HG02610 (cell line): ENCODE data around the gene TBX3.

Experiments
- ATAC-seq: cut with Tn5 transposase; IDR thresholded peaks from one replicate; pipeline ENCODE4 v1.9.1; 2021; ENCODE audit warnings: mild to moderate bottlenecking, moderate library complexity; ENCODE audit not compliant: unreplicated experiment

TBX3 gene

DNA sequence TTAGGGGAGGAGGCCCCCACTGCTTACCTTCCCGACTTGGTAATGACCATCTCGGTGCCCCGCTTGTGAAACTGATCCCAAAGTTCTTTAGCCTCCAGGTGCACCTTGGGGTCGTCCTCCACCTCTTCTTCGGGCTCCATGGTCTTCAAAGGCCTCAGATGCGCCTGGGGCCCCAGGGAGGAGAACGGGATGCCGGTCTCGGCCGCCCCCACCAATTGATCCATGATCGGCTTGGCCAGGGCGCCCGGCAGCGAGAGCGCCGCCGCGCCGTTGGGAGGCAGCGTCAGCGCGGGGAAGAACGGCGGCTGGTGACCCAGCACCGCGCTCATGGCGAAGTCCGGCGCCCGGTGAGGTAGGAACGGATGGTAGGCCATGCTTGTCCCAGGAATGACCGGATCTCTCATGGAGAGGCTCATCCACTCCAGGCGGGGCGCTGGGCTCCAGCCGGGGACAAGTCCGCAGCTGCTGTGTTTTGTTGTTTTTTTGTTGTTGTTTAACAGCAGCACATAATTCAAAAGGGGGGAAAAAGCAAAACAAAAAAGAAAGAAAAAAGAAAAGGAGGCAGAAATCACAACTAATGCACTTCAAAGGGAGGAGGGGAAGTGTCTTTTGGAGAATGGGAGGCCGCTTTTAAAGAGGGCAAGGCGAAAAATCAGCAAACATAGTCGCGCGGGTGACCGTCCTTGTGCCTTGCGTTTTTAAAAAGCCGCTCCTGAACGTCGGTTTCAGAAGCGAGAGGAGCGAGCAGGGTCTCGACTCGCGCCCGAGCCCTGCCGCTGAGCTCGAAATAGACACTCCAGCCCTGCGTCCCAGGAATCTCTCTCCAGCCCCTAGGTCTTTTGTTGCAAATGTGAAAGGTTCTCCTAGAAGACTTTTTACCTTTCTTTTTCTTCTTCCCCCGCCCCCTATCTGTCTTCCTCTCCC lies 928 bp downstream of the TBX3 start:
- no peak for ATAC-seq

DNA sequence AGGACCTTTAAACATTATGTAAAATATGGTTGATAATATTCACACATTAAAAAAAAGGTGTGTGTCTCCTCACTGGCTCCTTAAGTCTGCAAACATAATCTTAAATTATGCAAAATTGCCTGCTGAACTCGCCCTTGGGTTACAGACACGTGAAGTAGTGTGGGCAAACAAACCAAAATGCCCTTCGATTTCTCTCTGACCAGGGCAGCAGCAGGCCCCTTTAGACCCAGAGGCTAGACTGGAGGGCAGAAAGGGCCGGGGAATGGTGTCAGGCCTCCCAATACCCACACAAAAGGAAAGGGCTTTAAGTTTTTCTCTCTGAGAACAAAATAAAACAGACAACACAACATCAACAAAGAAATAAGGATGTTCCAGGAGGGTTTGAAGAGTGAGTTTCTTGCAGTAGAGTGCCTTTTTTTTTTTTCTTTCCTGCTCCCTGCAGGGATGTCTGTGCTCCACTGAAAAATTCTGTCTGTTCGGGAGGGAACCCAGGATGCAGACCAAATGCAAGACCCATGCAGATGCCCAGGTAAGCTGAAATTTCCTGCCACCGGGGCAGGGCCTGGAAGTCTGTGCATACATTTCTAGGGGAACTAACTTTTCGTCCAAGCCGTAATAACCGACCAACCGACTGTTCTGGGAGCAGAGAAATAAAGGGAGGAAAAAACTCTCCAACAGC lies 1.7 kb downstream of the TBX3 start:
- no peak for ATAC-seq

DNA sequence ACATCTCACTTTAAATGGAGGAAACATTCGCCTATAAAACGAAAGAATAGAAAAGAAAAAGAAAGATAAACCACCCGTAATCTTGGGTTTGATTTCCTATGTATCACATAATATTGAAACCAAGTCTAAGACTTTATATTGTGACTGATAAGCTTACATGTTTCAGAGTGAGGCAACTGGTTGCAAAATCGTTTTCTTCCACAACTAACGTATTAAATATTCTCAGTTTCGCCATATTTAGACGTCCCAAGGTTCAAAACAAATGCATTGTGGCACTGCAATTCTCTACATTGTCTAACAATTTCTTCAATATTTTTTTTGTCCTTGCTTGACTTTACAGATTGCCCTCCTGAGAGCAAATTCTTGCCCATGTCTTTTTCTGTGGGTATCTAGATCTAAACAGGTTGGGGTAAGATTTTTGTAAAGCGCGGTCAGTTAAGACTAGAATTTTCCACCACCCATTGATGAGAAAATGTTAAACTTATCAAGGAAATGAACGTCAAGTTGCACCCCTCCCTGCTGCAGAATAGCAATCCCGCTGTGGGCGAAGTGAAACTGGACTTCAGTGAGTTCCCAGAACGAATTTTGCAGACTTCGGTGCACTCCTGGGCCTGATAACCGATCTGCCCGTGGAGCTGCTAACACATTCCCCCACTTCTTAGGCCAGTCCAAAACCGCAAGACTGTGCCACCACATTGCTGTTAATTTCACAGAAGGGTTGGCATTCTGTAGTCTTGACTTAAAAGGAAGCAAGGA lies 2.7 kb downstream of the TBX3 start:
- ATAC-seq, result no peak

DNA sequence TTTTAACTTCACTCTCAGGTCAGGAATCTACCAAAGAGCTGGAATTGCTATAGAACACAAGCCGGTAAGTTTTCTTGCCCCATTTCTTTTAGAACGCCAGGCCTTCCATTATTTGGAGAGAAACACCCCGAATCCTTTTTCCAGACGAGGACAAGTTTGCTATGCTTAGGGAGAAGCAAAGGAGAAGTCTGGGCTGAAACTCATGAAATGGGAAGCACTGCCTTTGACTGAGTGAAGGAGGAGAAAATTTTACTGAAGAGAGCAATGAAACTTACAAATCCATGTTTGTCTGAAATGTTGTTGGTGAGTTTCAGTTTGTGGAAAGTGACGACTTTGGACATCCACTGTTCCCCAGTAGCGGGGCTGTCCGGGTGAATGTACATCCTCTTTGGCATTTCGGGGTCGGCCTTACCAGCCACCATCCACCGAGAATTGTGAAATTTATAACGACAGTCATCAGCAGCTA lies 3.3 kb downstream of the TBX3 start:
- no peak for ATAC-seq

DNA sequence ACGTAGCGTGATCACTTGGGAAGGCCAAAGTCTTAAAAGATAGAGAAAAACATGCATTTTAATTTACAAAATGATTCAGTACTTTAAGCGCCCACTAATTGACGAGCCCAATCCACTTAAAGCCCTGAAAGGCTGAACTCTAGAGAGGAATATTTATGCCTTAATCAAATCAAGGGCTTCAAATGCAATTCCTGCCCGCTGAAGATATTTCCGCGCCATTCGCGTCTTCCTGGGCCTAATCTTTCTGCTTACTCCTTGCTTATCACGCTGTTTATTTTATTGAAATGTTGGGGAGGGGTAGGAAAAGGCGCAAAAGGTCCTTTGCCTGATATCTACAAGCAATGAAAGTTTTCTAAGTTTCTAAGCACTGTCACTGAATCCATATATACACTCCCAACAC lies 4.0 kb downstream of the TBX3 start:
- no peak for ATAC-seq

DNA sequence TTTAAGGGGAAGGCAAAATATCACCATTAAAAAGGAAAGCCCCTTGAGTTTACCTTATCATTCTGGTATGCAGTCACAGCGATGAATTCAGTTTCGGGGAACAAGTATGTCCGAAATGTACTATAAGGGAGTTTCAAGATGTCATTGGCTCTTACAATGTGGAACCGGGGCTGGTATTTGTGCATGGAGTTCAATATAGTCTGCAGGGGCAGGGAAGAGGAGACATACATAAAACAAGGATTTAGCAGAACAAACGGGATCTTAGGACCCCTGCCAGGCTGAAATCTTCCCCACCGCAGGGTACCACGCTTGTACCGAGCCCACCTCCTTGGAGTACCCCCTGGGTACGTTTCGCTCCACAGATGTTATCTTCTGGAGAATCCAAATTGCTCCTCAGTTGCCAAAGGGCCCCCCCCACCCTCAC lies 4.5 kb downstream of the TBX3 start:
- ATAC-seq, result no peak

DNA sequence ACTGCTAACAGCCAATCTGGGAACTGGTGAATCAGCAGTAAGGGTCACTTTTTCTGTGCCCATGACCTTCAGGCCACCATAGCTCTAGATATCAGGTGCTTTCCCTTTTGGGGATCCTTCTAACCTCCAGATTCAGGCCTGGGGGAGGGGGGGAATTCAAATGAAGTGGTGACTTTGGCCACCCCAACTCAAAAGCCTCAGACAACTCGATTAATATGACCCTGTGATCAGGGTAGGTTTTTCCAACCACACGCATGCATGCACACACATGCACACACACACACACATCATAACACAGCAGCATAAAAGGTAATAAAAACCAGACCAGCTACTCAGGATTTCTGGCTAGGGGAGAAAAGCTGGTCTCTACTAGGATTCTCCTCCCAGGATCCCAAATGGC lies 5.3 kb downstream of the TBX3 start:
- no peak for ATAC-seq

DNA sequence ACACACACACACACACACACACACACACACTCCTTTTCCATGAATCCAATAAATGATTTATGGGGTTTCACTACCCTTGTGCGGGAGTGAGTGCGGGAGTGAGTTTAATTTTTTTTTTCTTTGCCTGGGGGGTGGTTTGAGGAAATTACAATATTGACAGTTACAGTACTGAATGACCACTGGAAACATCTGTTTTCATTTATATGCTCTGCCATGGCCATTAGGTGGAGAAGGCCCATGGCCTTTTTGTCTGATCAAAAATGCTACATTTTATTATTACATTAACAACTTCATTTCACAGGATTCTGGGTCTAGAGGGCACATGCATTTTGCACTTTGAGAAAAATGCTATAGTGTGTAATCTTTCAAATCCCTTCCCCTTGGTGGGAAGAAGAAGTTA lies 5.9 kb downstream of the TBX3 start:
- no peak for ATAC-seq

DNA sequence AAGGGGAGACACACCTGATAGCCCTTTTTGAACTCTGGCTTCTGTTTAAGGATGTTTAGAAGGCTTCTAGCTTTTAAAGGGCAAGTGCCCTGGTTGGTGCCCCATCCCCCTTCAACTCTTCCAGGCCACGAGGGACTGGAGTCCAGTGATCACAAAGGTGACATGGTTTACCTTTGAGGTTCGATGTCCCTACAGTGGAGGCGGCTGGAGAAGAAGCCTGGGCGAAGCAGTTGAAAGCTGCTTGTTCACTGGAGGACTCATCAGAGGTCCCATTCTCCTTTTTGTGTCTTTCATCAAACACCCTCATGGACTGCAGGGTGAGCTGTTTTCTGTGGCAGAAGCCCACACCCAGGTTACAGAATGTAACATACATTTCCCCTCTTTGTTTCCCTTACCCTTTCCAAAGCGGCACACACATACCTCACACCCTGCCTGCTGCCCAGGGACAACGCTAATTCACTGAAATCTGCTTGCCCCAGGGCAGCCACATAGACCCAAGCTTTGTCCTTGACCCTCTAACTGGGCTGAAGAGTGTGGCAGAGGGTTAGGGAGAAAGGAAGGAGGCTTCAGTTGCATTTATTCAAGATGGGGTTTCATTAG lies 7.7 kb downstream of the TBX3 start:
- no peak for ATAC-seq

DNA sequence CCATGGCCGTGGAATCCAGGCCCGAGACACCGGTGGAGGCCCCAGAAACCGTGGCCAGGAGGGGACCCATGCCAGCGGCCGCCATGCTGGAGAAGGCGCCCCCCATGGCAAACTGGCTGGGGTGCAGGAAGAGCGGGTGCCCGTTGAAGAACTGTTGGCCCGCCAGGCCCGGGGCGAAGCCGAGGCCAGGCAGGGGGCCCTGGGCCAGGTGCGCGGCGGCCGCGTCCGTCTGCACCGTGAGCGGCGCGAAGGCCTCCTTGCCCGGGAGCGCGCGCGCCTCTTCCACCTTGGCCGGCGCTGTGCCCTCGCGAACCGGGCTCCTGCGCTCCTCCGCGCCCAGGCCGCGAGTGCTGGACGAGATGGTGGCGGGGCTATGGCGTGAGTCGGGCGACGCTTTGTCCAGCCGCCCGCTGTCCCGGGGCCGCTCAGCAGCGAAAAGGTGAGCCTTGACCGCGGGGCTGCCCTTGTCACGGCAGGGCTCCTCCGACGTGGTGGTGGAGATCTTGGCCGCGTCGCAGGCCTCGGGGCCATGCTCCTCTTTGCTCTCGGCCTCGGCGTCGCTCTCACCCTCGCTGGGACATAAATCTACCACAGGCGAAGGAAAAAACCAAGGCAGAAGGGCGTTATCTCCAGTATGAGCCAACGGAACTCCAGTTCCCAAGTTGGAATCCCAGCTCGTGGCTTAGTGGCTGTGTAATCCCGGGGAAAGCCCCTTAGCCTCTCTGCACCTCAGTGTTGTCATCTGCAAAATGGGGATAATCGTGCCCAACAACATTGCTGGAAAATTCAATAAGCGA lies 9.5 kb downstream of the TBX3 start:
- no peak for ATAC-seq

DNA sequence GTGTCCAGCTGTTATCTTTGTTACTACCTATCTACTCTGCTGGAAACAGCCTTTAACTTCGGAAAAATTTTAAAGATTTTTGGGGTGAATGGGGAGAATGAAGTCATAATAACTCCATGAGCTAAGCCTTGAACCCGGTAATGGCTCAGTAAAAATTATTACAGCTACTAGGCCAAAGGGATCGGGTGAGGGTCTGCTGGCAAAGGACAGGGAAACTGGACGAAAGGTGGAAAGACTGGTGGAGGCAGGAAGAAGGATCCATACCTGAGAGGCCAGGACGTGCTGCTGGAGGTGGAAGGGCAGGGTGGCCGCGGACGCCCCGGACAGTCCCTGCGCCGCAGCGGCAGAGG lies 10.1 kb downstream of the TBX3 start:
- no peak for ATAC-seq

DNA sequence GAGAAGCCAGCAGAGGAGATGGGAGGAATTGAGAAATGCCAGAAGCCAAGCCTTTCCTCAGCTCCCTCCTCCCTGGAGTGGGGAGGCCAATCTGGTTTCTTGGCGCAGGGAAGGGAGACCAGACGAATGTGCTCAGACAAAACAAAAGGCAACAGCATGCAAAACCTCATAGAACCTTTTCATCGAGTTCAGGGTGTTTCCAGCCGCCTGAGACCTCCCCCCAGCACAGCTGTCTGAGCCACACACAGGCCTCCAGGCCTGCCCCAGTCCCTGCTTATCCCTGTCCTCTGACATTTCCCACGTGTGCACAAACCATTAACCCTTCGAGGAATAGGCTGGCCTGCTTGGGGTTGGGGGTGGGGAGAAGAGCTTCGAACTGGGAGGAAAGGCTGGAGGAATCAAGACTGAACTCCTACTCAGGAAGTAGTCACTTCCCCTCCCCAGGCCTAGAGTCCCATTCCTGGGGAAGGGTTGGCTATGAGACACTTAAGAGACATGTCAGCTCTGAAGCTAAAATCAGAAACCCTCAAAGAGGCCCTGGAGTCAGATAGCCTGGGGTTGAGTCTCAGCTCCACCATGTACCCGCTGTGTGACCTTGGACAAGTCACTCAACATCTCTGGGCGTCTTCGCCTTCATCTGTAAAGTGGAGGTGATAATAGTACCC lies 10.7 kb downstream of the TBX3 start:
- ATAC-seq, result no peak

DNA sequence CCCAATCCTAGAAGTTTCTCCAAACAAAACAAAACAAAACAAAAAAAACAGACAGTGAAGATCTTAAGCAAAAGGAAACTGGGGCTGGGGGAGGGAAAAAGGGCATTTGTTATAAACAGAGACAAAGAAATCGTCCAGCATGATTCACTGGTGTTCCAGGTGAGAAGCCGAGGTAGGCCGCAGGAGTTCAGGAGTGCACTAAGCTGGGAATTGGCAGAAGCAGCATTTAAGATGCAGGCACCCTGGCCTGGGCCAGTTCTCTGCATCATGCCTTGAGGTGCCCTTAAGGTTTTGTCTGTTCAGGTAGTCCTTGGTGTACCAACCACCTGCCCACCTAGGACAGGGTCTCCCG lies 11.2 kb downstream of the TBX3 start:
- no peak for ATAC-seq

DNA sequence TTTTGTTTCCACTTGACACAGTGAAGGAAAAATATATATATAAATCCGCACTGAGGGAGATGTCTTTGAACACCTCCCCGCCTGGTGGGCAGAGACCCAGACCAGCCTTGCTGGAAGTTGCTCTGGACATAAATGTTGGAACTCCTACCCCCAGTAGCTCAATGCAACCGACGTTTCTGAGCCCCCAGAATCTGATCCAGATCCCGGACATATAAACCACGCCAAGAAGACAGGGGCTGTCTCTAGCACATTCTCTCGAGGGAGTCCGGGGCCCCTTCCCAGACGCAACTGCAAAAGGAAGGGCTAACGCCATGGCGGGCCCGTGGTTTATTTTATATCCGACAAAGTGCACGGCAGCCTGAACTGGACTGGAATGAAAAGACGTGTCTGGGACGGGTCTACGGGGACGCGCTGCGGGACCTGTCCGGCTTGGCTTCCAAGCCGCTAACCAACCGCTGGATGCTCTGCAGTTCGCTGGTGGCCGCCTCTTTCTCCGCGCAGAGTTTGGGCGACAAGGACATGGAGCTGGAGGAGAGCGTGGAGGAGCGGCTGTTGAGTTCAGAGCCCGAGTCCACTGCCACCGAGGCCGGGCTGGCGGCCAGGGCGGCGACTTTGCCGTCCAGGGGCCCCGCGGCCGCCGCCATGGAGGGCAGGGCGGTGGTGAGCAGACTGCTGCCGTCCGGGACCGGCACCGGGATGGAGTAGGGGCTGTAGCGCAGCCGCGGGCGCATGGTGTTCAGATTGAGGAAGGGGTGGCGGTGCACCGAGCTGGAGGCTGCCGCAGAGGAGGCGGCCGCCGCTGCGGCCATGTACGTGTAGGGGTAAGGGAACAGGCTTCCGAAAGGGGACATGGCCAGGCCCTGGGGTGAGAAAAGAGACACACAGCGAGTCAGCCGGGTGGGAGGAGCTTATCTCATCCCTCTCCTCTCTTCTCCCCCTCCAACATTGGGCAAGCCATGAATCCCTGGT lies 12.2 kb downstream of the TBX3 start:
- ATAC-seq, result no peak

DNA sequence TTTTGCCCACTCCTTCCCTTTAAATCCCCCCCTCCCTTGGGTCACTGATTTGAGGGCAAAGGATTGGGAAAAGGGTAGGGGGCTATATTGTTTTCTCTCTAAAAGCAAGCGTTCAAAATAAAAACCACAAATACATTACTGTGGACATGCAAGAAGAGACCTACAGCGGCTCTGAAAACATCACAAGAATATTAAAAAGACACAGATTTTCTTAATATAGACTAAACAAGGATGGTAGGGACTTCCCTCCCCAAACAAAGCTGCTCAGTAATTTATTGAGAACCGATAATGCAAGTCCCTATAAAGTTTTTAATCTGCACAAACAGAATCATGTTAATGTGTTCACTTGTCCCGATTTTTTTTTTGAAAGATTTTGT lies 12.9 kb downstream of the TBX3 start:
- ATAC-seq, result no peak

DNA sequence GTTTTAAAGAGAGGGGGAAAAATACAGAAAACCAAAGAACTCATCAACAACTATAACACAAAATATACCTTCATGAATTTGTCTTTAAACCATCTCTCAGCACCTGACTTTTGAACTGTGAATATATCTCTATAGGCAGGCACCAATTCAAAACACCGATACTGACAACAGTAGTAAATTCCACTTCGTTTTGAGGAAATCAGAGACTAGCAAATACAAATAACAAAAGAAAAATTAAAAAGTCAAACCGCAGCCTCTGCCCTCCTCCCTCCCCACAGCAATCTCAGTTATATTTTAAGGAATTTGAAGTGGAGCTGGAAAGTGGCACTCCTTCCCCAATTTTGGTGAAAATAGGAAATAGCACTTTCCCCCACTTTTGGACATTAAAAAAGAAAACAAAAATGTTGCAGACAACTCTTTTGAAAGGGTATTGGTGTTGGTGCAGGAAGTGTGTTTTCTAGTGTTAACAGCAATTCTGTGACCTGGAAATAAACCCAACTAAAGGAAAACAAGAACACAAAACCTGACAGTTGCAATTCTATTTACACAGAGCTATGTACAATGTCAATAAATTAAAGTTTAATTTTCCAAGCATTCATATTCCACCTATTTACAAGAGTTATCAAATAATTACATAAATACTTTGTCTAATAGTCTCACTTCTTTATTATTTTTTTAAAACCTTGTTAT lies 13.5 kb downstream of the TBX3 start:
- ATAC-seq, result no peak

DNA sequence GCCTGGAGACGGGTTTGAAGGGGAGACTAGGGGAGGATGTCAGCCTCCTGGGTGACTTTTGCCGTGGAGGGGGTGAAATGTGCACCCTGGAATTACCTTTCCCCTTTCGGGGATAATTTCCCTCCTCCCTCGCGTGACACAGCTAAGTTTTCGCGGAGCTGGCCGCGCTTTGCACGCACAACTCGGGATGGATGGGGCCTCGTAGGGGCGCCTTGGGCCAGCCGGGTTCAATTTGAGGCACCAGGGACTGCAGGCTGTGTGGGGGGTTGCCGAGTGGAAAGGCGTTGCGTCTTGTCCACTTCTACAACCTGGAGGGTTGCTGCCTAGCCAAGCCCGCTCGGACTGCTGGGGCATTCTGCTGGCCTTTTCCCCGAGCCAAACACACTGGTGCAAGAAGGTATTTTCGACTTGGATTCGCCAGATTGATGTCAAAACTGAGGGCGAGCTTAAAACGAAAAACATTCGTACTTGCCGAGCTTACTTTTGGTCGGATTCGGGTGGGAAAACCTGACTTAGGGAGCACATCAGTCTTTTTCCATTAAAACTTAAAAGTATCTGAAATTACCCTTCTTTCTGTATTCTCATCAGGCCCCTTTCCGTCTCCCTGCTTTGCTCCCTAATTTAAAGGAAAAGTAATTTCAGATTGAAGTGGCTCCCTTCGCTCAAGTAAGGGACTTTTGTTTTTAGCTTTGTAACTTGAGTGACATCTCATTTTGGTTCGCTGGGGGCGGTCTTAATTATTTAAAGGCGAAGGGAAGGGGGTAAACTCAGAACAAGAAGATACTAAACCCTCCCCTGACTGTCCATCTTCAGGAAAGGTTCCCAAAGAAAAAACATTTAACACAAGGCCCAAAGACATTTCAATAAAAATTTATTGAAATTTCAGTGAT lies 14.3 kb downstream of the TBX3 start:
- ATAC-seq, result no peak
